H1 (cell line): ENCODE measurements around the gene NDUFB5. TPM values are rescaled to one million over a fixed set of nuclear protein-coding genes. Genes with fewer than 3 reads are reported as not detected.

Experiments used
- polyA plus RNA-seq, 7 experiments: library from polyadenylated mRNA; depleted of rRNA in 3 of 7; stranded (reverse) in 5 of 7; unstranded in 2 of 7; fragments of >200 nt in 5 of 7; fragments of 200-250 nt in 2 of 7; gene quantifications; 1 replicate in 5 of 7; 2 replicates in 1 of 7; 4 replicates in 1 of 7; pipeline versions ENCODE4 v1.2.1 to v1.2.3, GENCODE V29; 2011 to 2013; ENCODE audit warnings: missing spikeins in 2 of 7, mixed read lengths in 2 of 7
- small RNA-seq: library from polyadenylated mRNA; stranded (forward); fragments of <200 nt; extraction: miRNeasy Mini kit (QIAGEN cat#:217004); gene quantifications from one replicate; pipeline ENCODE3, GENCODE V24; 2013; ENCODE audit not compliant: insufficient read depth
- total RNA-seq: library from RNA; stranded (reverse); fragmentation: NEBNext Ultra II Directional; extraction: Animal tissue kit (Norgen Biotek cat#: 25700); gene quantifications from 2 replicates; pipeline ENCODE4 v1.2.1, GENCODE V29; 2021

Gene NDUFB5
- total and polyA plus RNA-seq, 2 of the 8 experiments (the other 6 are each of a cell fraction or from before 2014, with no cell fraction given): 46.1 to 85.8 TPM

Small RNA genes lying within 50 kb of the gene (small RNA-seq; reads per million reads assigned to genes)
- gene AC090425.1 (not detected), gene RF01210 (not detected)

Other genes with a start within 250 kb of the NDUFB5 start
- gene GNB4, start 153.3 kb upstream of the NDUFB5 start, total RNA-seq: 26.1 and 29.2 TPM in 2 replicates
- gene GNB4, start 153.3 kb upstream of the NDUFB5 start, polyA plus RNA-seq (2011; rRNA removed): 8.7 and 13.4 TPM in 2 replicates
- gene ACTL6A, start 41.9 kb upstream of the NDUFB5 start, total RNA-seq: 76.9 and 83.3 TPM in 2 replicates
- 99.5 and 141 TPM in 2 replicates for gene ACTL6A, start 41.9 kb upstream of the NDUFB5 start, polyA plus RNA-seq (2011; rRNA removed)
- 76.6 and 81.4 TPM in 2 replicates for gene MRPL47, start 156 bp upstream of the NDUFB5 start, total RNA-seq
- 12.2 and 26.1 TPM in 2 replicates for gene MRPL47, start 156 bp upstream of the NDUFB5 start, polyA plus RNA-seq (2011; rRNA removed)
- 25.9 and 28.0 TPM in 2 replicates for gene USP13, start 48.2 kb downstream of the NDUFB5 start, total RNA-seq
- gene USP13, start 48.2 kb downstream of the NDUFB5 start, polyA plus RNA-seq (2011; rRNA removed): 5.5 and 7.9 TPM in 2 replicates